Activated CD4-positive, alpha-beta memory T cell treated with anti-CD3 and anti-CD28 coated beads for 36 hours (primary cell): ENCODE measurements around the gene CSNK2A3. TPM values are rescaled to one million over a fixed set of nuclear protein-coding genes. Genes with fewer than 3 reads are reported as not detected.

Source experiments
- CTCF ChIA-PET: fragments of 350-600 bp; sonication (Branson Sonifier 250); formaldehyde crosslinking; loops from one replicate; lab custom pipeline; 2021; ENCODE audit warnings: antibody characterized with exemption, inconsistent platforms; lab: Charles Lee
- POLR2A ChIA-PET: fragments of 350-600 bp; sonication (Branson Sonifier 250); formaldehyde crosslinking; loops from one replicate; lab custom pipeline; 2021; ENCODE audit warnings: antibody characterized with exemption; lab: Charles Lee
- DNase-seq: peaks from one replicate; pipeline ENCODE4 v3.0.0-alpha.2; 2020
- H3K27ac Mint-ChIP-seq: one replicate; pipeline ENCODE4 v1.8.0; 2021; ENCODE audit warnings: mixed read lengths
- H3K27me3 Mint-ChIP-seq: one replicate; pipeline ENCODE4 v1.8.0; 2021; ENCODE audit warnings: mixed read lengths
- H3K36me3 Mint-ChIP-seq: one replicate; pipeline ENCODE4 v1.8.0; 2021; ENCODE audit warnings: mixed read lengths
- H3K4me1 Mint-ChIP-seq: one replicate; pipeline ENCODE4 v1.8.0; 2021; ENCODE audit warnings: low read depth, mixed read lengths
- H3K4me3 Mint-ChIP-seq: one replicate; pipeline ENCODE4 v1.8.0; 2021; ENCODE audit warnings: mild to moderate bottlenecking, mixed read lengths
- H3K9me3 Mint-ChIP-seq: one replicate; pipeline ENCODE4 v1.8.0; 2021; ENCODE audit warnings: mixed read lengths
- intact Hi-C: fragments of 100-400 bp; cut with micrococcal nuclease; formaldehyde crosslinking; loops from one replicate; pipeline ENCODE4 v1.15.1; 2023
- total RNA-seq, 2 experiments: library from RNA; stranded (reverse); gene quantifications; one replicate each; pipeline ENCODE4 v1.2.3, GENCODE V29; 2021

Gene CSNK2A3
- total RNA-seq, 2 experiments from 2014 or later: 2.2 TPM

GRCh38 chr11:11348303-11348702 is 4.7 kb downstream of the CSNK2A3 start:
- intact Hi-C loops: no loop called here
- H3K27me3 Mint-ChIP-seq: peaks cover 2% of the 10 kb centered on the region
- POLR2A ChIA-PET: no interaction called here
- no peak overlapping the region for H3K27ac Mint-ChIP-seq
- H3K9me3 Mint-ChIP-seq: no peaks in the 10 kb centered on the region
- H3K4me1 Mint-ChIP-seq: no peaks in the 10 kb centered on the region
- no peak for DNase-seq
- H3K4me3 Mint-ChIP-seq: no peak overlapping the region
- CTCF ChIA-PET: no interaction called here
- H3K36me3 Mint-ChIP-seq: no peaks in the 10 kb centered on the region

GRCh38 chr11:11347592-11347991 is 5.5 kb downstream of the CSNK2A3 start:
- intact Hi-C loops: no loop called here
- Mint-ChIP-seq H3K27ac (no peak overlapping the region), H3K4me3 (no peak overlapping the region), H3K4me1 (no peaks in the 10 kb centered on the region), H3K9me3 (no peaks in the 10 kb centered on the region), H3K36me3 (no peaks in the 10 kb centered on the region), H3K27me3 (peaks cover 2% of the 10 kb centered on the region)
- ChIA-PET POLR2A (no interaction called here), CTCF (no interaction called here)
- no peak for DNase-seq

DNA sequence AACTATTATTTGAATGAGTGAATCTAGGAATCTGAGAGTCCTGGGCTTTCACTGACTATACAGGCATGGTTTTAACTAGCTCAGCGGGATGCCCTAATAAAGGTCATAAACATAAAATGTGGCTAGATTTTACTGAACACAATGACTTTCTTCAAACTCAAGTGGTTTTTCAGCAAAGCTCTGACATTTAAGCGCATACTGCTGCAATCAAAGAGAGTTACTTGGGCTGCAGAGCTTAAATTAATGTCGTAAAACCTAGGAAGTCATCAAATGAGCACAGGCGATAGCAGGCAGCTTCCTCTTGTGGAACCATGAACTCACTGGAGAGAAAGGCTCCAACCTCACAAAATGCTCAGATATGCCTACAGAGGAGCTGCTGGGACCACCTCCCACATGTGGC is 6.7 kb downstream of the CSNK2A3 start:
- no peaks in the 10 kb centered on the region for H3K4me1 Mint-ChIP-seq
- intact Hi-C loops: no loop called here
- no peak for DNase-seq
- ChIA-PET POLR2A (no interaction called here), CTCF (no interaction called here)
- H3K9me3 Mint-ChIP-seq: no peaks in the 10 kb centered on the region
- peaks cover 2% of the 10 kb centered on the region for H3K27me3 Mint-ChIP-seq
- no peak overlapping the region for H3K4me3 Mint-ChIP-seq
- H3K36me3 Mint-ChIP-seq: no peaks in the 10 kb centered on the region
- H3K27ac Mint-ChIP-seq: no peak overlapping the region

- intact Hi-C loops: no loop called here
- ChIA-PET POLR2A (no interaction called here), CTCF (interaction anchor here (0.9 kb wide), 1 partner anchor 40 kb away, joined by 3 read pairs; no protein-coding TSS in a partner anchor)
- Mint-ChIP-seq H3K9me3 (no peaks in the 10 kb centered on the region), H3K4me1 (no peaks in the 10 kb centered on the region), H3K4me3 (no peak overlapping the region), H3K27me3 (no peaks in the 10 kb centered on the region), H3K27ac (no peak overlapping the region), H3K36me3 (no peaks in the 10 kb centered on the region)
- DNase-seq: no peak
These were observed 8.0 kb downstream of the CSNK2A3 start for GRCh38 chr11:11345099-11345498.

- no peaks in the 10 kb centered on the region for H3K27me3 Mint-ChIP-seq
- H3K36me3 Mint-ChIP-seq: no peaks in the 10 kb centered on the region
- no peak overlapping the region for H3K27ac Mint-ChIP-seq
- H3K4me3 Mint-ChIP-seq: no peak overlapping the region
- DNase-seq: no peak
- intact Hi-C loops: no loop called here
- ChIA-PET CTCF (no interaction called here), POLR2A (no interaction called here)
- no peaks in the 10 kb centered on the region for H3K4me1 Mint-ChIP-seq
- H3K9me3 Mint-ChIP-seq: no peaks in the 10 kb centered on the region
These were observed 9.0 kb downstream of the CSNK2A3 start for GRCh38 chr11:11344045-11344444.

DNA sequence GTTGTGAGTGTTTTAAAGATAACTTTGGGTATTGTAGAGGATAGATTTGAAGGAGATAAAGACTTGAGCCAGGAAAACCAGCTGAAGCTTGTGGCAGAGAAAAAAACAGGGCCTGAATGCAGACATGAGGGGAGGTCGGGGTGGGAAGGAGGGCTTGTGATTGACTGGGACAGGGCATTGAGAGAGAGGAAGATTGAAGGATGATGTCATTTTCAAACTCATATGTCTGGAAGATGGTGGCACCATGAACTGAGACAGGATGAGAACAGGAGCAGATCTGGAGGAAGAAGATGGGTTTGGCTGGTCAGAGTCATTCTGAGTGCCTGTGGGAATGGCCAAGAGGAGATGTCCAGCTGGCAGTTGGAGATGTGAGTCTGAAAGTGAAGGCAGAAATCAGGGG is 14.7 kb downstream of the CSNK2A3 start:
- no peak for DNase-seq
- ChIA-PET CTCF (no interaction called here), POLR2A (no interaction called here)
- intact Hi-C loops: no loop called here
- H3K4me3 Mint-ChIP-seq: no peak overlapping the region
- H3K9me3 Mint-ChIP-seq: no peaks in the 10 kb centered on the region
- H3K27ac Mint-ChIP-seq: no peak overlapping the region
- no peaks in the 10 kb centered on the region for H3K4me1 Mint-ChIP-seq
- peaks cover 10% of the 10 kb centered on the region for H3K27me3 Mint-ChIP-seq
- H3K36me3 Mint-ChIP-seq: no peaks in the 10 kb centered on the region

- H3K9me3 Mint-ChIP-seq: no peaks in the 10 kb centered on the region
- ChIA-PET CTCF (no interaction called here), POLR2A (no interaction called here)
- H3K4me1 Mint-ChIP-seq: no peaks in the 10 kb centered on the region
- H3K4me3 Mint-ChIP-seq: no peak overlapping the region
- DNase-seq: no peak
- H3K27ac Mint-ChIP-seq: no peak overlapping the region
- peaks cover 10% of the 10 kb centered on the region for H3K27me3 Mint-ChIP-seq
- intact Hi-C loops: no loop called here
- H3K36me3 Mint-ChIP-seq: no peaks in the 10 kb centered on the region
These were observed 16.4 kb downstream of the CSNK2A3 start for GRCh38 chr11:11336664-11337063.

- Mint-ChIP-seq H3K4me3 (no peak overlapping the region), H3K27ac (no peak overlapping the region), H3K9me3 (no peaks in the 10 kb centered on the region), H3K4me1 (no peaks in the 10 kb centered on the region), H3K27me3 (peaks cover 10% of the 10 kb centered on the region), H3K36me3 (no peaks in the 10 kb centered on the region)
- no peak for DNase-seq
- POLR2A ChIA-PET: no interaction called here
- intact Hi-C loops: no loop called here
- CTCF ChIA-PET: no interaction called here
These were observed 18.0 kb downstream of the CSNK2A3 start for GRCh38 chr11:11335043-11335442.

GRCh38 chr11:11334607-11335006 is 18.4 kb downstream of the CSNK2A3 start:
- intact Hi-C loops: no loop called here
- Mint-ChIP-seq H3K27me3 (peaks cover 10% of the 10 kb centered on the region), H3K9me3 (no peaks in the 10 kb centered on the region), H3K27ac (no peak overlapping the region), H3K36me3 (no peaks in the 10 kb centered on the region), H3K4me1 (no peaks in the 10 kb centered on the region), H3K4me3 (no peak overlapping the region)
- CTCF ChIA-PET: no interaction called here
- POLR2A ChIA-PET: no interaction called here
- no peak for DNase-seq

GRCh38 chr11:11332141-11332710 is 20.8 kb downstream of the CSNK2A3 start:
- CTCF ChIA-PET: no interaction called here
- POLR2A ChIA-PET: no interaction called here
- H3K9me3 Mint-ChIP-seq: no peaks in the 10 kb centered on the region
- H3K36me3 Mint-ChIP-seq: no peaks in the 10 kb centered on the region
- no peak for DNase-seq
- no peak overlapping the region for H3K27ac Mint-ChIP-seq
- H3K4me1 Mint-ChIP-seq: no peaks in the 10 kb centered on the region
- H3K27me3 Mint-ChIP-seq: peaks cover under 1% of the 10 kb centered on the region
- no peak overlapping the region for H3K4me3 Mint-ChIP-seq
- intact Hi-C loops: no loop called here

GRCh38 chr11:11329062-11329806 is 23.8 kb downstream of the CSNK2A3 start:
- POLR2A ChIA-PET: no interaction called here
- H3K36me3 Mint-ChIP-seq: no peaks in the 10 kb centered on the region
- no peaks in the 10 kb centered on the region for H3K4me1 Mint-ChIP-seq
- no peaks in the 10 kb centered on the region for H3K9me3 Mint-ChIP-seq
- H3K27me3 Mint-ChIP-seq: no peaks in the 10 kb centered on the region
- no peak overlapping the region for H3K27ac Mint-ChIP-seq
- no peak overlapping the region for H3K4me3 Mint-ChIP-seq
- no peak for DNase-seq
- CTCF ChIA-PET: no interaction called here
- intact Hi-C loops: no loop called here

- no peaks in the 10 kb centered on the region for H3K4me1 Mint-ChIP-seq
- CTCF ChIA-PET: no interaction called here
- POLR2A ChIA-PET: no interaction called here
- H3K9me3 Mint-ChIP-seq: peaks cover 9% of the 10 kb centered on the region
- no peak overlapping the region for H3K27ac Mint-ChIP-seq
- intact Hi-C loops: no loop called here
- no peaks in the 10 kb centered on the region for H3K36me3 Mint-ChIP-seq
- no peaks in the 10 kb centered on the region for H3K27me3 Mint-ChIP-seq
- no peak overlapping the region for H3K4me3 Mint-ChIP-seq
- DNase-seq: no peak
These were observed 29.0 kb downstream of the CSNK2A3 start for GRCh38 chr11:11324090-11324489.

DNA sequence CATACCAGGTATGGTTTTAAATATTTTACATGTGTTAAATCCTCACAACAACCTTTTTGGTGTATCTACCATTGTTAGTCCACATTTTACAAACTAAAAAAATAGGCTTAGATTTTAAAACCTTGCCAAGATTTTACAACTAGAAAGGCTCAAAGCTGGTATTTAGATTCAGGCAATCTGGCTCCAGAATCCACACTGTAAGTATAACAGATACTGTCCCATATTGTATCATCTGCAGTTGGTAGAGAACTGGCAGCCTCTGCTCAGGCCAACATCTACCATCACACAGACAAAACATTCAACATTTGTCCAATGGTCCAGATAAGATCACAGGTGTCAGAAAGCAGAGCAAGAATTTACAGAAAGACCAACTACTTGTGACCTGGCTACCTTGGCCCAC is 30.9 kb downstream of the CSNK2A3 start:
- no peak for DNase-seq
- H3K4me3 Mint-ChIP-seq: no peak overlapping the region
- POLR2A ChIA-PET: no interaction called here
- intact Hi-C loops: no loop called here
- no peaks in the 10 kb centered on the region for H3K36me3 Mint-ChIP-seq
- H3K27me3 Mint-ChIP-seq: peaks cover 2% of the 10 kb centered on the region
- CTCF ChIA-PET: no interaction called here
- H3K4me1 Mint-ChIP-seq: no peaks in the 10 kb centered on the region
- no peak overlapping the region for H3K27ac Mint-ChIP-seq
- peaks cover 9% of the 10 kb centered on the region for H3K9me3 Mint-ChIP-seq
